Keratinocyte (primary cell): ENCODE data around the gene THRB. TPM values are rescaled to one million over a fixed set of nuclear protein-coding genes. Genes with fewer than 3 reads are reported as not detected.

Experiments used
- DNase-seq: peaks from one replicate; pipeline ENCODE4 v3.0.0-alpha.2; 2011; ENCODE audit warnings: low read depth, missing footprints, low spot score
- FAIRE-seq: peaks from 2 replicates; lab custom pipeline; 2011; peaks lifted over from hg19 to GRCh38; lab: Jason Lieb, UNC
- H2AFZ ChIP-seq: 2 replicates; pipeline ENCODE4 v1.6.0; 2012; ENCODE audit warnings: low read length, control low read depth, inconsistent platforms; ENCODE audit not compliant: control insufficient read depth
- H3K27ac ChIP-seq: 2 replicates; pipeline ENCODE4 v1.5.1; 2011; ENCODE audit warnings: low read length; ENCODE audit not compliant: control insufficient read depth, insufficient read depth
- H3K27me3 ChIP-seq: 3 replicates; pipeline ENCODE4 v1.6.0; 2011; ENCODE audit warnings: low read length; ENCODE audit not compliant: control insufficient read depth, insufficient read depth; ENCODE audit errors: extremely low read depth
- H3K36me3 ChIP-seq, 2 experiments: 2 replicates in 1 of 2; 3 replicates in 1 of 2; pipeline ENCODE4 v1.5.1; 2011; ENCODE audit warnings: low read length in 2 of 2, mild to moderate bottlenecking in 1 of 2; ENCODE audit not compliant: control insufficient read depth in 2 of 2, insufficient read depth in 2 of 2; ENCODE audit errors: extremely low read depth in 1 of 2
- H3K4me1 ChIP-seq: 3 replicates; pipeline ENCODE4 v1.5.1; 2011; ENCODE audit warnings: low read length; ENCODE audit not compliant: control insufficient read depth, insufficient read depth; ENCODE audit errors: extremely low read depth
- H3K4me2 ChIP-seq: 3 replicates; pipeline ENCODE4 v1.6.0; 2011; ENCODE audit warnings: low read depth, low read length; ENCODE audit not compliant: control insufficient read depth, insufficient read depth; ENCODE audit errors: extremely low read depth
- H3K4me3 ChIP-seq, 3 experiments: fragments of 200-600 bp in 1 of 3; sonication (generic) in 1 of 3; 2 replicates in 2 of 3; 3 replicates in 1 of 3; pipeline ENCODE4 v1.5.1; 2011 to 2016; ENCODE audit warnings: low read length in 3 of 3, mild to moderate bottlenecking in 3 of 3, control low read depth in 2 of 3, inconsistent platforms in 1 of 3, low read depth in 1 of 3, mixed read lengths in 1 of 3, mixed run types in 1 of 3, moderate library complexity in 1 of 3; ENCODE audit not compliant: control insufficient read depth in 2 of 3, insufficient read depth in 2 of 3; ENCODE audit errors: extremely low read depth in 1 of 3
- H3K79me2 ChIP-seq: 2 replicates; pipeline ENCODE4 v1.6.0; 2012; ENCODE audit warnings: low read length; ENCODE audit not compliant: control insufficient read depth, insufficient read depth
- H3K9ac ChIP-seq: 3 replicates; pipeline ENCODE4 v1.6.0; 2011; ENCODE audit warnings: low read length; ENCODE audit not compliant: control insufficient read depth, insufficient read depth; ENCODE audit errors: extremely low read depth
- H3K9me1 ChIP-seq: 3 replicates; pipeline ENCODE4 v1.6.0; 2011; ENCODE audit warnings: low read length; ENCODE audit not compliant: control insufficient read depth, insufficient read depth; ENCODE audit errors: extremely low read depth
- H3K9me3 ChIP-seq: 2 replicates; pipeline ENCODE4 v1.5.1; 2012; ENCODE audit warnings: low read depth, low read length; ENCODE audit not compliant: control insufficient read depth
- H4K20me1 ChIP-seq: 3 replicates; pipeline ENCODE4 v1.6.0; 2011; ENCODE audit warnings: low read length; ENCODE audit not compliant: control insufficient read depth, insufficient read depth; ENCODE audit errors: extremely low read depth
- EZH2 ChIP-seq: IDR thresholded peaks from one replicate; pipeline ENCODE4 v1.6.1; 2012; ENCODE audit warnings: inconsistent platforms, mild to moderate bottlenecking, low read length, moderate library complexity
- dilution Hi-C: fragments of 300-500 bp; cut with MboI; formaldehyde crosslinking; loops from one replicate; pipeline ENCODE4 v1.7.0; 2020; ENCODE audit warnings: low sequenced_read_pairs; ENCODE audit not compliant: extremely low pct_ligation_motif_present
- polyA plus RNA-seq, 5 experiments: library from polyadenylated mRNA; depleted of rRNA in 3 of 5; stranded (reverse) in 3 of 5; stranded (forward) in 1 of 5; unstranded in 1 of 5; fragments of >200 nt; gene quantifications; 1 replicate in 1 of 5; 2 replicates in 3 of 5; 3 replicates in 1 of 5; pipeline versions ENCODE4 v1.2.1 to v1.2.3, GENCODE V29; 2011 to 2012; ENCODE audit warnings: missing spikeins in 2 of 5, low read depth in 1 of 5, low replicate concordance in 1 of 5
- TF ChIP-seq, protein P1 (sequence below), 3 experiments: IDR thresholded peaks in 1 of 3; conservative IDR thresholded peaks in 1 of 3; optimal IDR thresholded peaks in 1 of 3; 2 replicates in 2 of 3; 3 replicates in 1 of 3; pipeline versions ENCODE3 to v1.5.1; 2011; ENCODE audit warnings: low read length in 3 of 3, mild to moderate bottlenecking in 3 of 3, moderate library complexity in 2 of 3, control low read depth in 1 of 3, inconsistent platforms in 1 of 3; ENCODE audit not compliant: insufficient read depth in 2 of 3; ENCODE audit errors: extremely low read depth in 1 of 3

Gene THRB
- polyA plus RNA-seq, 1 donor (not counting 4 experiments of a cell fraction or from before 2014, with no cell fraction given): 2.6 TPM

DNA sequence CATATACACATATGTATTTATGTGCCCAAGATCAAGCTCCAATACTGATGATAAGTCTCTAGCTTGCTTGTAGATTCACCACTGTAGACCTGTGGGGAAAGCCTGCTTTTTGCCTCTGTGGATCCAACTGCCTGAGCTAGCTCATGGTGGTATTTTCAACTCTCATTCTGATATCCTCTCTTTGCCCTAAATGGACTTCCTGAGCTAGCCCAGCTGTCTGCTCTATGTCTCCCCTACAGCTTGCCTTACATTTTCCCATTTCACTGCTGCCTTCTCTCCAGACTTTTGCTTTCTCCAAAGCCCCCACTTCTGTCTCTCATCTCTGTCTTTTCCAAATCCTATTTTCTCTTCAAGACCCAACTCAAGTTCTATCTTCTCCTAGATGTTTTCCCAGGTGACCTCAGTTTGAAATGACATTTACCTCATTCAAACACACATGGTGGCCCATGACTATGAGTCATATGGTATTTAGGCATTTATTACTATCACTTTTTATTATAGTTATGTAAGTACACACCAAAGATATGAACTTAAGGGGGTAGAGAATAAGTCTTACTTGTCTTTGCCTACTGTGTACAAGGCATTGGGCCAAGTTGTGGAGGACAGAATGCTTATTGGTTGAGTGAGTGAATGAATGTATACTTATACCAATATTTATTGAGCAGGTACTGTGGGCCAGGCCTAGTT, 357.9 kb downstream of the THRB start:
- Histone ChIP-seq H3K27me3 (no peaks in the 10 kb centered on the region), H3K4me2 (no peak overlapping the region), H3K4me3 (no peak overlapping the region), H3K4me1 (peaks cover 9% of the 10 kb centered on the region), H3K9me3 (no peaks in the 10 kb centered on the region), H3K36me3 (no peaks in the 10 kb centered on the region), H3K9me1 (no peaks in the 10 kb centered on the region), H2AFZ (no peak overlapping the region), H3K27ac (no peak overlapping the region), H4K20me1 (no peaks in the 10 kb centered on the region), H3K9ac (no peak overlapping the region), H3K79me2 (no peaks in the 10 kb centered on the region)
- FAIRE-seq (no peak), DNase-seq (no peak)
- dilution Hi-C loops: no loop called here
- TF ChIP-seq EZH2: no peak
- TF ChIP-seq, protein P1, sequence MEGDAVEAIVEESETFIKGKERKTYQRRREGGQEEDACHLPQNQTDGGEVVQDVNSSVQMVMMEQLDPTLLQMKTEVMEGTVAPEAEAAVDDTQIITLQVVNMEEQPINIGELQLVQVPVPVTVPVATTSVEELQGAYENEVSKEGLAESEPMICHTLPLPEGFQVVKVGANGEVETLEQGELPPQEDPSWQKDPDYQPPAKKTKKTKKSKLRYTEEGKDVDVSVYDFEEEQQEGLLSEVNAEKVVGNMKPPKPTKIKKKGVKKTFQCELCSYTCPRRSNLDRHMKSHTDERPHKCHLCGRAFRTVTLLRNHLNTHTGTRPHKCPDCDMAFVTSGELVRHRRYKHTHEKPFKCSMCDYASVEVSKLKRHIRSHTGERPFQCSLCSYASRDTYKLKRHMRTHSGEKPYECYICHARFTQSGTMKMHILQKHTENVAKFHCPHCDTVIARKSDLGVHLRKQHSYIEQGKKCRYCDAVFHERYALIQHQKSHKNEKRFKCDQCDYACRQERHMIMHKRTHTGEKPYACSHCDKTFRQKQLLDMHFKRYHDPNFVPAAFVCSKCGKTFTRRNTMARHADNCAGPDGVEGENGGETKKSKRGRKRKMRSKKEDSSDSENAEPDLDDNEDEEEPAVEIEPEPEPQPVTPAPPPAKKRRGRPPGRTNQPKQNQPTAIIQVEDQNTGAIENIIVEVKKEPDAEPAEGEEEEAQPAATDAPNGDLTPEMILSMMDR (optimal IDR thresholded peaks at IDR 0.05 in 1 of 3, IDR thresholded peaks at IDR 0.05 in 1 of 3, conservative IDR thresholded peaks at IDR 0.05 in 1 of 3; ENCODE audit: extremely low read depth in 1 of 3, insufficient read depth in 2 of 3, low read length in 3 of 3): no peak

DNA sequence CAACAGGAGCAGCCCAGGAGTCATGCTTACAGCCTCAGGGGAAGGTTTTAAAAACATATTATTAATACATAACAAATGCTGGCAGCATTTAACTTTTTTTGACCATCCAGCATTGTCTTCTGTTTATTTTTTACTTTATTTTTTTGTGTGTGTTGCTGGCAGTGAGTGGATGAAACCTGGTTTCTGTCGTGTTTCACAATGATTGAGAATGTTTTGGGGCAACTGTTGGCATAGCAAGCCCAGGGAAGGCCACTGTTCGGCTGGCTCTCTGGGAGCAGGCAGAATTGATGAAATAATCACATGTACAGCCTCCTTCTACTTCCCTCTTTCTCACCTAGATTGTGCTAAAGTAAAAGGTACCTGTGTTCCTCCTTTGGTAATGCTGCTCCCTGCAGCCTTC, 359.4 kb downstream of the THRB start:
- TF ChIP-seq, protein P1 (optimal IDR thresholded peaks at IDR 0.05 in 1 of 3, IDR thresholded peaks at IDR 0.05 in 1 of 3, conservative IDR thresholded peaks at IDR 0.05 in 1 of 3; ENCODE audit: extremely low read depth in 1 of 3, insufficient read depth in 2 of 3, low read length in 3 of 3): no peak
- no peak for TF ChIP-seq EZH2
- dilution Hi-C loops: no loop called here
- no peaks in the 10 kb centered on the region for H3K27me3 ChIP-seq
- H2AFZ ChIP-seq: no peak overlapping the region
- no peak overlapping the region for H3K4me3 ChIP-seq
- no peak overlapping the region for H3K9ac ChIP-seq
- no peaks in the 10 kb centered on the region for H3K36me3 ChIP-seq
- FAIRE-seq (no peak), DNase-seq (no peak)
- H4K20me1 ChIP-seq: no peaks in the 10 kb centered on the region
- H3K27ac ChIP-seq: no peak overlapping the region
- no peaks in the 10 kb centered on the region for H3K9me3 ChIP-seq
- H3K79me2 ChIP-seq: no peaks in the 10 kb centered on the region
- peaks cover 9% of the 10 kb centered on the region for H3K4me1 ChIP-seq
- H3K9me1 ChIP-seq: no peaks in the 10 kb centered on the region
- H3K4me2 ChIP-seq: no peak overlapping the region
